ENCODE data around the gene PLEKHJ1.

The PLEKHJ1 gene

DNA sequence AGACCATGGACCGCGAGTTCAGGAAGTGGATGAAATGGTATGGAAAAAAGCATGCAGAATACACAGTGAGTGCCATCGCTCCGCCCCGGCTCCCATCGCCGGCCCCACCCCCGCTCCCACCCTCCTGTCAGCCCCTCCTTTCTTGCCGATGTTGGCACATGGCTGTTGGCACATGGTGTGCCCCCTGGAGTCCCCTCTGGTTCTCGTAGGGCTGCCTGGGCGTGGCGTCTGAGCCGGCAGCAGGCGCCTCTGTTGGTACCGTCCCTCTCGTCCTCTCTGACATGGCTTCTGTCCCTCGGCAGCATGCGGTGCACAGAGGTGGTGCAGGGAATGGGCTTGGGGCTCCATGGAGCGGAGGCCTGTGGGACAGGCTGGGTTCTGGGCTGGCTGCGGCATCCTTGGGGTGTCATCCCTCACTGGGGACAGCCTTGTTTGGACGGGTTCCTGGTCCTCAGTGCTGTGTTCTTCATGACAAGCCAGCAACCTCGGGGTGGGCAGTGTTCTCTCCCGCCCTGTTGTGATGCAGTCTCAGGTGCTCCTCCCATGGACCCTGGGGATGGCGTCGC lies 41.5 kb downstream of the PLEKHJ1 start:
- no peak for DNase-seq

DNA sequence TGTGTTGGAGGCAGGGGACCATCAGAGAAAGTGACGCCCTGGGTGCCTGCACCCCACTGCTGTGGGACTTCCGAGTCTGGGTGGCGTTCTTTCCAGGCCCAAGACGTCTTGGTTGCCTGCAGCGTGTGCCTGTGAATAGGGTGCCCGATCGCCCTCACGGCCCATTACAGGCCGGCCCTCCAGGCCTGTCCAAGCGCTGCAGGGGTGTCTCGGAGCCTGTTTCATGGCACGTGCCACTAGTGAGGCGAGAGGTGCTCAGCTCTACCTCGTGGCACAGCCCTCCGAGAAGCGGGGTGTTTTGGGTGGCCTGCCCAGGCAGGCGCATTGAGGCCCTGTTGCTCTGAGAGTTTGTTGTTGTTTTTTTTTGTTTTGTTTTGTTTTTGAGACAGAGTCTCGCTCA lies 42.3 kb downstream of the PLEKHJ1 start:
- no peak for DNase-seq

DNA sequence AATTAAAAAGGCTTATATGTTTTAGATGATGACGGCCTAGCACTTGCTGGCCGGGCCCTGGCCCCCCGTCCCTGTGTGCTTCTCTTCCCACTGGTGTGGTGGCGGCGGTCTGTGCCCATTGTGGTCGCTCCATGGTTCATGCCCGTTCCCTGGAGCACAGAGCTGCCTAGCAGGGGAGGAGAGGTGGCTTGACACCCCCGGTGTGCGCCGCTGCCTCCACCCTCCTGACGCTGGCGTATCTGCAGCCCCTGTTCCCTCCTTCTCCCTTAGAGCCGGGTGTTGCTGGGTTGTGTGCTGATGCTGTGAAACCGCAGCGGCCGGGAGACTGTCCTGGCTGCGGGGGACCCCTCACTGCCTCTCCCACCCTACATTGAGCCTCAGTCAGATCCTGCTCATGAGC lies 43.3 kb downstream of the PLEKHJ1 start:
- DNase-seq, result no peak

DNA sequence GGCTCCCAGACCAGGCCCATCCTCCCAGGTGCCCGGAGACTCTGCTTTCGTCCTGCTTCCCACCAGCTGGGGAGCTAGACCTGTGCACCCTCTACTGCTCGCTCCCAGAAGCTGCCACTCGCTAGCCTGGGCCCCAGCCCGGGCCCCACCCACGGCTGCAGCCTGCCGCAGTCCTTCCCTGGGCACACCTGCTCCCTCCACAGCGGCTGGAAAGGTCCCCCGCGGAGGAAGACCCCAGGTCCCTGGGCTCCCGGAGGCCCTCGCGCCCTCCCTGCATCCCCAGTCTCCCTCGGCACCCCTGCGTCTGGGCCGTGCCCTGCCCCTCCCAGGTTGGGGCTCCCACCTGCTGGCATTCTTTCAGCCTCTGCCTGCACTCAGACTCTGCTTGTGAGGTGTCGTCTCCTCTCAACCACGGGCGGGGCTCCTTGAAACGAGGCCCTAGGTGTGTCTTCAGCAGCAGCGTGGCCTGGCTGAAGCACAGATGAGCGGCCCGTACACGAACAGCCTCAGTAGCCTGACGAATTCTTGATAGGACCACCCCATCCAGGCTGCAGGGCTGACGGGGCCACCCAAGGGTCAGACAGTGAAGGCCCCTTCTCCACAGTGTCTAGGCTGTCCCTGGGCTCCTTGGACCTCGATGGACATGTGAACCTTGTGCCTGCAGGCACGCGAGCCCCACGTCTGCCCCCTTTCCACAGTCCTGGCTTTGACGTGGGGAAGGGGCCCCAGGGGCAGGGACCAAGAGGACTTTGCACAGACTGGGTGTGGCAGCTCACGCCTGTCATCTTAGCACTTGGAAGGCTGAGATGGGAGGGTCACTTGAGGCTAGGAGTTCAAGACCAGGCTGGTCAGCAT lies 44.4 kb downstream of the PLEKHJ1 start:
- no peak for DNase-seq

DNA sequence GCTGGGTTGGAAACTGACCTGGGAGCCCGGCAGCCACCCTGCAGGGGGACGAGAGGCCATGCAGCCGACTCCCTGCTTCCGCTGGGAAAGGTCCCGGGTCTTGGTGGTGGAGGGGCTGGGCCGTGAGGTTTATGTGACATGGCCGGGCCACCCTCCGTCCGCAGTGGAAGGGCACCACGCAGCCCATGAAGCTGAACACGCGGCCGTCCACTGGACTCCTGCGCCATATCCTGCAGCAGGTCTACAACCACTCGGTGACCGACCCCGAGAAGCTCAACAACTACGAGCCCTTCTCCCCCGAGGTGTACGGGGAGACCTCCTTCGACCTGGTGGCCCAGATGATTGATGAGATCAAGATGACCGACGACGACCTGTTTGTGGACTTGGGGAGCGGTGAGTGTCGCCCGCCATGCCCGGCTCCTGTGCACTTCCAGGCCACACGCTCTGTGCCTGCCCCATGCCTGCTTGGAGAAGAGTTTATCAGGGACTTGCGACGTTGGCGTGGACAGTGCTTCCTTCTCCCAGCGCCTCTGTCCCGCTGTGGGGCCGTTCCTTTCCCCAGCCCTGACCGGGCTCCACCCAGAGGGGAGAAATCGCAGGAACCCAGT lies 45.2 kb downstream of the PLEKHJ1 start:
- no peak for DNase-seq

DNA sequence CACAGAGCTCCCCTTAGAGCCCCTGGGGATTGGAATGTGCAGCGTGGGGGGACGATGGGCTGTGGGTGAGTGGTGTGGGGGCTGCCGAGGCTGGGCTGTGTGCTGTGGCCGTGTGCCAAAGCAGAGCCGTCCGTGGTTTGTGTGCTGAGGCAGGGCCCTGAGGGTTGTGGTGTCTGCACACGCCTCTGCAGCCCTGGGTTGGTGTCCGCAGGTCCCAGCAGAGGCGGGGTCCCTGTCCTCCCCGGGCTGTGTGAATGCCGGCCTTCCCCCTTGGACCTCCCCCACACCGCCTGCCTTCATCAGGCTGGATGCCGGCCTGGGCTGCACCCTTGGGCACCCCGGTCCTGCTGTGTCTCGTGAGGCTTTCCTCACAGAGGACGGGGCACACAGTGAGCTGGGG lies 46.2 kb downstream of the PLEKHJ1 start:
- DNase-seq, result no peak

DNA sequence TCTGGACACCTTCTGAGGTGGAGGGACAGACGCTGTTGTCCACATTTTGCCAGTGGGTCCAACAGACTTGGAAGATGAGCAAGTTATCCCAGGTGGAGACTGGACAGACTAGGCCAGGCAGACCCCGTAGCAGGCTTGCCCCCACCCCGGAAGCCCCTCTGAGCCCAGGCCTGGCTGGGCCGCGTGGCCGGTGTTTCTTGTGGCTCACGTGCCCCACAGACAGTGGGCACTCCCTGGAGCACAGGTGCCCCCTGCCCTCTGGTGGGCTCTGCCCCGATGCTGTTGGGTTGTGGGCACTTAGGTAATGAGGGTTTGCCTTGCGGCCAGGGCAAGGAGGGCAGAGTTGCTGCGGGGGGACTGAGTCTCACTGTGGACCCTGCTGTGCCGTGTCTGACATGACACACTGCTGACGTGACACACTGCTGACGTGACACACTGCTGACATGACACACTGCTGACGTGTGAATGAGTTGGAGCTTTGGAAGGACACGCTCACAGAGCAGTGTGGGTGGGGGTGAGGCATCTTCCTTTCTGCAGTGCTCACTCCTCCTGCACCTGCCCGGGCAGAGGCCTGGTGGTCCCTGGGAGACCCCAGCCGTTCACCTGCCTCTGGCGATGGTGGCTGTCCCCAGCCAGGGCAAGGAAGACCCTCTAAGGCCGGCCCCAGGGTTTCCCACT lies 47.3 kb downstream of the PLEKHJ1 start:
- DNase-seq, result no peak

DNA sequence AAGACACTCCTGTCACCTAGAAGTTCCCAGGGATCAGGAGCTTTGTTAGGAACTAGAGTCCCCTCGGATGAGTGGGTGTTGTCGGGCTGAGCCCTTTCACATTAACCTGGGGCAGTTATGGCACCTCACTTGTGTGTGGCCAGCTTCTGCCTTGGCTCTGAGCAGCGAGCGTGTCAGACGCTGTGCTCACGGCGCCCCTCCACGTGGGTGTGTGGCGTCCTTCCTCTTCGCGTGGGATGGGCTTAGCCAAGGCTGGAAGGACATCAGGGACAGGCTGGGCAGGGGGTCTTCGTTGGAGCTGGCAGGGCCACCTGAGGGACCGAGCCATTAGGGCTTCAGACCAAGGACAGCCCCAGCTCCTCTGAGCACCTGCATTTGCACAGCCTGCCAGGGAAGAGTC lies 49.0 kb downstream of the PLEKHJ1 start:
- no peak for DNase-seq

DNA sequence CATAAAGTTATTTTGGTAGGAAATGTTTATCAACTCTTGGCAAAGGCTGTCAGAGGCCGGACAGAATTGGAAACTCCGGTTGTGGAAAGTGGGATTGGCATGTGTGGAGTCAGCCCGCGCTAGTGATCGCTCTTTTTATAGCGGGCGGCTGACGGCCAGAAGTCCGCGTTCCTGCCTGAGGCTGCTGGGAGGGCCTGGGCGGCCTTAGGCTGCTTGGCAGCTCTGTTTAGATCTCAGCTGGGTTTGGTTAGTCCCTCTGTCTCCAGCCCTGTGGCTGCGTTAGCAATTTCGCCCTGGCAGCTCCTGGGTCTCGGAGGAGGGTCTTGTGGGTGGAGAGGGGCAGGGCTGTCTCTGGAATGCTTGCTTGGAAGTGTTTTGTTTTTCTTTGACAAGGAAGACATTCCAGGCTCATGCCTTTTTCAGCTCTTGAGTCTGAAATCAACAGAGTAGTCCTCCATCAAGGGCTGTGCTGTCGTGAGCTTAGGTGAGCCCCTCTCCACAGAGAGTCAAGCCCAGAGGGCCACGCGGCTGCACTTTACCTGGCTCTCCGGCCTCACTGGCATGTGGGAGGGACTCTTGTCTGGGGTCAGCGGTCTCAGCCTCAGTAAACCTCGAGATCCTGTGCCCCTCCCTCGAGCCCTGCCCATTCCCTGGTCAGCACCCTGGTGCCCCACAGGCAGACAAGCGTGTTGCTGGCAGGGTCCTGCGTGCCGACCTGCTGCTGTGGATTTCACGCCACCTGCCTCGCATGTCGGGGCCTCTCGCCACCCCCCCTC lies 49.9 kb downstream of the PLEKHJ1 start:
- no peak for DNase-seq

DNA sequence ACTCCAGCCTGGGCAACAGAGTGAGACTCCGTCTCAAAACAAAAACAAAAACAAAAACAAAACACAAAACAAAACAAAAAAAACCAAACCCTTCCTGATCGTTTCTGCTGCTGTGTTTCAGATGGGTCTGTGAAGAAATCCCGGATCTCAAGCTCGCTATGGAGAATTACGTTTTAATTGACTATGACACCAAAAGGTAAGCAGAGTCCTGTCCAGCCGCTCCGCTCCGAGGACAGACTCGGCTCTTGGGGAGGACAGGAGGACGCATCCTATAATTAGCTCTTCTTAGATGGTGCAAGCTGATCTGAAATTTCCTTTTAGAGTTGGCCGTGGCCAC lies 50.4 kb downstream of the PLEKHJ1 start:
- DNase-seq, result no peak

DNA sequence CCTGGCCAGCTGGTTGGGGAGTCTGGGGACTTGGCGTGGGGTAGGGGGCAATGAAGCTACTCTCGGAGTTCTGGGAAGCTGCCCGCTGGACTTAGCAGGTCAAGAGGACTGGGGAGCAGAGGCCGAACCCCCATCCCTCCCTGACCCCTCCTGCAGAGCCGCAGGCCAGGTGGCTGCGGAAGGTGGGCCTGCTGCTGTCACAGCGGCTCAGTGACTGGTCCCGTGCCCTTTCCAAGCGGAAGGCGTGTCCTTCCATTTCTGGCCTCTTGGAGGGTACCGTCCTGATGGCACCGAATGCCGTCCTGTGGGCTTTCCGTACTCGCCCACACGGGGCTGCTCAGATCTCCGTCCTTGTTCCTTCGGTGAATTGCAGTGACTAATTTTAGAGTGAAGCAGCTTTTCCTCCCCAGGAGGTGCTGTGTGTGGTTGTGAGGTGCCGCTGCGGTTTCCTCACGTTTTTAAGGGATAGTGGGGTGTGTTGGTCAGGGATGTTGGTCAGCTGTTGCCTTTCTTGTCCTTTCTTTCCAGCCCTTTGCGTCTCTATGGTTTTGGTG lies 51.6 kb downstream of the PLEKHJ1 start:
- DNase-seq, result no peak
